ENCODE data around the gene GNG2.

Gene GNG2

DNA sequence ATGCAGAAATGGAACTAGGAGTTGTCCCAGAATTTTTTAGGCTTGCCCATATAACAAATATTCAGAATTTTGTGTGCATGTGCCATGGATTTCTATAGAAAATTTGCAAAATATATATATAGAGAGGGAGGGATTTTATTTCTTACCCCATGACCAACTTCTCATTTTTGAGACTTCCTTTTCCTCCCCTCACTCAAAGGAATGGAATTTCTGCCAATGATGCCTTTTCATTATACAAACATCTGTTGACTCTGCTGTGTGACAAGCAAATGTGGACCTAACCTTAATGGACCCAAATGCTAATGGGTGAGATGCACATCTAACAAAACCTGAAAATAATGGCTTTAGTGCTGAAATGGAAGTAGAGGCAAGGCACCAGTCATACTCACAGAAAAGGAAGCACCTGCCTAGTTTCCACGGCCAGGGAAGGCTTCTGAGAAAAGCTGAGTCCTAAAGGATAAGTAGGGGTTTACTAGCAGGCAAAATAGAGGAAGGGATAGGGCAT lies 3.6 kb upstream of the GNG2 start:
- H4K20me1 ChIP-seq (ENCODE audit: control insufficient read depth, insufficient read depth, low read depth, low read length): no peaks in the 10 kb centered on the region
- no peak overlapping the region for H3K4me2 ChIP-seq (ENCODE audit: low read length)
- H3K9me3 ChIP-seq (ENCODE audit: control insufficient read depth, insufficient read depth, low read length): no peaks in the 10 kb centered on the region
- H3K79me2 ChIP-seq (ENCODE audit: control insufficient read depth, low read length): no peaks in the 10 kb centered on the region
- no peaks in the 10 kb centered on the region; the same call in 1 of the 2 replicates for H3K27me3 ChIP-seq (ENCODE audit: control insufficient read depth, low read length)
- H3K4me3 ChIP-seq (ENCODE audit: low read length): no peak overlapping the region
- H3K36me3 ChIP-seq (ENCODE audit: control insufficient read depth, low read length): no peaks in the 10 kb centered on the region
- no peak for TF ChIP-seq EZH2phosphoT487 (IDR thresholded peaks at IDR 0.05; ENCODE audit: borderline replicate concordance, low read length)
- TF ChIP-seq, protein P1, sequence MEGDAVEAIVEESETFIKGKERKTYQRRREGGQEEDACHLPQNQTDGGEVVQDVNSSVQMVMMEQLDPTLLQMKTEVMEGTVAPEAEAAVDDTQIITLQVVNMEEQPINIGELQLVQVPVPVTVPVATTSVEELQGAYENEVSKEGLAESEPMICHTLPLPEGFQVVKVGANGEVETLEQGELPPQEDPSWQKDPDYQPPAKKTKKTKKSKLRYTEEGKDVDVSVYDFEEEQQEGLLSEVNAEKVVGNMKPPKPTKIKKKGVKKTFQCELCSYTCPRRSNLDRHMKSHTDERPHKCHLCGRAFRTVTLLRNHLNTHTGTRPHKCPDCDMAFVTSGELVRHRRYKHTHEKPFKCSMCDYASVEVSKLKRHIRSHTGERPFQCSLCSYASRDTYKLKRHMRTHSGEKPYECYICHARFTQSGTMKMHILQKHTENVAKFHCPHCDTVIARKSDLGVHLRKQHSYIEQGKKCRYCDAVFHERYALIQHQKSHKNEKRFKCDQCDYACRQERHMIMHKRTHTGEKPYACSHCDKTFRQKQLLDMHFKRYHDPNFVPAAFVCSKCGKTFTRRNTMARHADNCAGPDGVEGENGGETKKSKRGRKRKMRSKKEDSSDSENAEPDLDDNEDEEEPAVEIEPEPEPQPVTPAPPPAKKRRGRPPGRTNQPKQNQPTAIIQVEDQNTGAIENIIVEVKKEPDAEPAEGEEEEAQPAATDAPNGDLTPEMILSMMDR (IDR thresholded peaks at IDR 0.05; ENCODE audit: low read depth, low read length, poor library complexity, severe bottlenecking): no peak
- H3K27ac ChIP-seq (ENCODE audit: low read depth, low read length): no peak overlapping the region
- peaks cover 5% of the 10 kb centered on the region; the same call in 1 of the 2 replicates for H3F3A ChIP-seq (ENCODE audit: control insufficient read depth, insufficient read depth)
- H3K9me2 ChIP-seq (replicated peaks; ENCODE audit: control insufficient read depth, low read length): no peaks in the 10 kb centered on the region
- H3K4me1 ChIP-seq (ENCODE audit: control insufficient read depth, low read length): peaks cover 28% of the 10 kb centered on the region

- H3K4me3 ChIP-seq (ENCODE audit: low read length): no peak overlapping the region
- TF ChIP-seq, protein P1 (IDR thresholded peaks at IDR 0.05; ENCODE audit: low read depth, low read length, poor library complexity, severe bottlenecking): no peak
- no peak for TF ChIP-seq EZH2phosphoT487 (IDR thresholded peaks at IDR 0.05; ENCODE audit: borderline replicate concordance, low read length)
- H3K9me2 ChIP-seq (replicated peaks; ENCODE audit: control insufficient read depth, low read length): no peaks in the 10 kb centered on the region
- H3K27ac ChIP-seq (ENCODE audit: low read depth, low read length): no peak overlapping the region
- H4K20me1 ChIP-seq (ENCODE audit: control insufficient read depth, insufficient read depth, low read depth, low read length): no peaks in the 10 kb centered on the region
- H3K4me1 ChIP-seq (ENCODE audit: control insufficient read depth, low read length): peaks cover 38% of the 10 kb centered on the region
- no peak overlapping the region for H3K4me2 ChIP-seq (ENCODE audit: low read length)
- H3K36me3 ChIP-seq (ENCODE audit: control insufficient read depth, low read length): no peaks in the 10 kb centered on the region
- H3K9me3 ChIP-seq (ENCODE audit: control insufficient read depth, insufficient read depth, low read length): no peaks in the 10 kb centered on the region
- no peaks in the 10 kb centered on the region; the same call in 1 of the 2 replicates for H3K27me3 ChIP-seq (ENCODE audit: control insufficient read depth, low read length)
- H3K79me2 ChIP-seq (ENCODE audit: control insufficient read depth, low read length): peaks cover 5% of the 10 kb centered on the region; the same call in 1 of the 2 replicates
- H3F3A ChIP-seq (ENCODE audit: control insufficient read depth, insufficient read depth): peaks cover 5% of the 10 kb centered on the region; the same call in 1 of the 2 replicates
These were observed 1.3 kb upstream of the GNG2 start for GRCh38 chr14:51859131-51859530.

GRCh38 chr14:51860825-51861499 lies 550 bp downstream of the GNG2 start:
- peaks cover 41% of the 10 kb centered on the region for H3K4me1 ChIP-seq (ENCODE audit: control insufficient read depth, low read length)
- no peaks in the 10 kb centered on the region for H4K20me1 ChIP-seq (ENCODE audit: control insufficient read depth, insufficient read depth, low read depth, low read length)
- no peaks in the 10 kb centered on the region for H3K9me3 ChIP-seq (ENCODE audit: control insufficient read depth, insufficient read depth, low read length)
- peaks cover 5% of the 10 kb centered on the region; the same call in 1 of the 2 replicates for H3F3A ChIP-seq (ENCODE audit: control insufficient read depth, insufficient read depth)
- H3K36me3 ChIP-seq (ENCODE audit: control insufficient read depth, low read length): no peaks in the 10 kb centered on the region
- peak overlapping the region; percentile 86 for H3K4me2 ChIP-seq (ENCODE audit: low read length)
- H3K9me2 ChIP-seq (replicated peaks; ENCODE audit: control insufficient read depth, low read length): no peaks in the 10 kb centered on the region
- H3K27me3 ChIP-seq (ENCODE audit: control insufficient read depth, low read length): no peaks in the 10 kb centered on the region; the same call in 1 of the 2 replicates
- peak overlapping the region; percentile 78 for H3K4me3 ChIP-seq (ENCODE audit: low read length)
- TF ChIP-seq EZH2phosphoT487 (IDR thresholded peaks at IDR 0.05; ENCODE audit: borderline replicate concordance, low read length): no peak
- TF ChIP-seq, protein P1 (IDR thresholded peaks at IDR 0.05; ENCODE audit: low read depth, low read length, poor library complexity, severe bottlenecking): no peak
- H3K79me2 ChIP-seq (ENCODE audit: control insufficient read depth, low read length): peaks cover 8% of the 10 kb centered on the region; the same call in 1 of the 2 replicates
- 0 out of 2 replicates have a peak overlapping the region, but pooled peaks have one; percentile 10 for H3K27ac ChIP-seq (ENCODE audit: low read depth, low read length)
